Measurements from ENCODE around the gene DDX47.
"Not testable (repeated sequence)": the region's sequence is repeated elsewhere in the genome, so short reads cannot be mapped to it uniquely, and the experiment has no call there.

DDX47 gene

DNA sequence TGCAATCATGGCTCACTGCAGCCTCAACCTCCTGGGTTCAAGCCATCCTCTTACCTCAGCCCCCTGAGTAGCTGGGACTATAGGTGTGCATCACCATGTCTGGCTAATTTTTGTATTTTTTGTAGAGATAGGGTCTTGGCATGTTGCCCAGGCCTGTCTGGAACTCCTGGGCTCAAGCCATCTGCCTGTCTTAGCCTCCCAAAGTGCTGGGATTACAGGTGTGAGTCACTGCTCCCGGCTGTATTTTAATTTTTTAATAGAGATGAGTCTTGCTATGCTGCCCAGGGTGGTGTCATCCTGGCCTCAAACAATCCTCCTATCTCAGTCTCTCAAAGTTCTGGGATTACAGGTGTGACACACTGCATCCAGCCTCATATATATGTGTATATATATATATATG, 46.5 kb downstream of the DDX47 start:
- DNase-seq (ENCODE audit: low read depth, low spot score) = no peak
- H3K4me3 ChIP-seq (ENCODE audit: low read length) = no peak overlapping the region

- H3K4me3 ChIP-seq (ENCODE audit: low read length) = no peak overlapping the region
- DNase-seq (ENCODE audit: low read depth, low spot score) = no peak
Observed at GRCh38 chr12:12864243-12864642, 51.1 kb downstream of the DDX47 start.

DNA sequence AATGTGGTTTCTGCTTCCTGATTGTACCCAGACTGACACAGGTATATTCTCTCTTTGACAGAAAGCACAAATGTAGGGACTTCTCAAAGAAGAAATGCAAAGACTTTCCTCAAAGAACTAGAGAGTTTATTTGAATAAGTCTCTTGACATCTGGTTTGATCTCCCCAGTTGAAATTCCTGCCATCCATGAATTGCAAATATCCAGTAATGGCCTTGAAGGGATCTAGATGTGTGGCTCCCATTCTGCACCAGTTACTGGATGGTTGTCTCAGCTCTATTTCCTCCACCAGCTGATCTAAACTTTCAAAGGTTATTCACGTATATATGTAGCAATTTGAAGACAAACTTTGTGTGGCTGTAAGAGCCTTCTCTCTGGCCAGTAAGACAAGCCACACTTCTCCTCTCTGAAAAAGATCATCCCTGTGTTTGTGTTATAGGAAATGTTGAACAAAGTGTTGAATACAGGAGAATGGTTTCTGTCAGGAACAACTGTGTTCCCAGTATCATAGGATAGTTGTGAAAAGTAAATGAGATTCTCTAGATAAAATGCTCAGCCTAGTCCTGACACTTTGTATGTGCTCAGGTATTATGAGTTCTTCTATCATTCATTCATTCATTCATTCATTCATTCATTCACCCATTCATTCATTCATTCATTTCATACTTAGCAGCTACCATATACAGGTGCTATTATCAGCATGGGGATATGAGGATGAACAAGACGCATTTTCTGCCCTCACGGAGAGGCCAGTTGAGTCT, 55.5 kb downstream of the DDX47 start:
- no peak overlapping the region for H3K4me3 ChIP-seq (ENCODE audit: low read length)
- no peak for DNase-seq (ENCODE audit: low read depth, low spot score)

- H3K4me3 ChIP-seq (ENCODE audit: low read length) = no peak overlapping the region
- no peak for DNase-seq (ENCODE audit: low read depth, low spot score)
Observed at GRCh38 chr12:12870465-12870864, 57.3 kb downstream of the DDX47 start.

GRCh38 chr12:12871587-12872138, 58.5 kb downstream of the DDX47 start:
- no peak for DNase-seq (ENCODE audit: low read depth, low spot score)
- no peak overlapping the region for H3K4me3 ChIP-seq (ENCODE audit: low read length)

DNA sequence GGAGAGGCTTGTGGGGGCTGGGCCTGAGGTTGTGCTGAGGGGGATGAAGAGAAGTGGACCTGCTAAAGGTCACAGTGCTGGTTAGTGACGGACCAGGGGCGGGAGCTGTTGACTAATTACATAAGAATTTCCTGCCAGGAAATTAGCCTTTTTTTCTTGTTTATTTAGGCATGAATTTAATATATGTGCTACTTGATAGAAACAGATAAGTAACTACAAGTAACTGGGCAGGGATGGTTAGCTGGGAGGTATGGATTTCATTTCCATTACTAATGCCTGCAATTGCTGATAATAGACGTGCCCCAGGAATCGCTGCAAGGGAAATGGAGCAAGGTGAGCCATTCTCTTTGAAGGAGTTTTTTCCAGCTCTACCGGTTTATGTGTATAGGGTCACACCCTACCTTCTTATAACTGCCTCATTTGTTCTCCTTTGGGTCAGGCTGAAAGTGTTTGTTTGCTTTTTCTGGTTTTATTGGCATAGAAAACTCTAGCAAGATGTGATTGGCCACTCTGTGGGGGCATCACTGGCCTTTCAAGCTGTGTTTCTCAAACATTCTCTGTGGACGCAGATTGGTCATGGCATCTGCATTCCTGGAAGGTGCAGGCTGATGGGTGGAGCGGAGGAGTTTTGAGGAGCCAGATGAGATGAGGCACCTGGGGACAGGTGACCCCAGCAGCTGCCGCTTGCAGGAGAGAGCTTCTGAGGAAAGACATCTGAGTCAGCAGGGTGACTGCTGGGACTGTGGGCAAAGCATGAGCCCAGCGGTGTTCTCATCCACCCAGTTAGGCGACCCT, 59.2 kb downstream of the DDX47 start:
- no peak overlapping the region for H3K4me3 ChIP-seq (ENCODE audit: low read length)
- DNase-seq (ENCODE audit: low read depth, low spot score) = no peak

- no peak for DNase-seq (ENCODE audit: low read depth, low spot score)
- no peak overlapping the region for H3K4me3 ChIP-seq (ENCODE audit: low read length)
Observed at GRCh38 chr12:12872934-12873275, 59.8 kb downstream of the DDX47 start.

GRCh38 chr12:12874029-12874428, 60.9 kb downstream of the DDX47 start:
- no peak overlapping the region for H3K4me3 ChIP-seq (ENCODE audit: low read length)
- DNase-seq (ENCODE audit: low read depth, low spot score) = no peak

DNA sequence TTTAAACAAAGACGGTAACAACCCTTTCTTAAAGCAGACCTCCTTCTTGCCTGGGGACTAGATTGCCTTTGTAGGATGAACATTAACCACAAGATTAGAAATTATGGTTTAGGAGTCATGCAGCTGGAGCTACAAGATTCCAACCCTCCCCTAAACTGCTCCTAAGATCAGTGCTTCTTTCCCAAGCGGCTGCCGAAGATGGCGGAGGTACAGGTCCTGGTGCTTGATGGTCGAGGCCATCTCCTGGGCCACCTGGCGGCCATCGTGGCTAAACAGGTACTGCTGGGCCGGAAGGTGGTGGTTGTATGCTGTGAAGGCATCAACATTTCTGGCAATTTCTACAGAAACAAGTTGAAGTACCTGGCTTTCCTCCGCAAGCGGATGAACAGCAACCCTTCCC, 62.2 kb downstream of the DDX47 start:
- H3K4me3 ChIP-seq (ENCODE audit: low read length); DNase-seq (ENCODE audit: low read depth, low spot score): not testable (repeated sequence)

DNA sequence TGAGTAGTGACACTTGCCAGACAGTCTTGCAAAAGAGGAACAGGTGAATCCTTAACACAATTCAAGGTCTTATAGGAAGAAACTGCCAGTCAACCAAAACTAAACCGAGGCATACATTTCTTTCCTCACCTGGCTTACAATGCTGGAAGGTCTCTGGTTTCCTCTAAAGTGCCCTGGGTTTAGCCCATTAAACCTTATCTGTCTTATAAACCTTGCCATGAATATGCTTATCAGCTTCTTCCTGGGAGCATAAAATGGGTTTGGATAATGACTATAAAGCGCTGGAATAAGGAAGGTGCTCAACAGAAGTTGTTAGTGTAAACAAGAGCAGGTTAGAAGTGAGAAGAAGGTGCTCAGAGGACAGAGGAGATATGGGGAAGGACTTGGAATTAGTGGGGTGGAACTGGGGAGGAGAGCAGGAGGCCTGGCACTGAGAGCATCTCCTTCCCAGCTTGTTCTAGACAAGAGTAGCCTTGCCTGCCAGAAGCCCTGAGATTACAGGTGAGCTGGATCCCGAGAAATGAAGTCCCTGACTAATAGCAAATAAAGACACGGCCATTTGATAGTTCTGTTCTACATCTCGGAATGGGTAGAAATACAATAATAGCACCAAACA, 64.1 kb downstream of the DDX47 start:
- no peak for DNase-seq (ENCODE audit: low read depth, low spot score)
- no peak overlapping the region for H3K4me3 ChIP-seq (ENCODE audit: low read length)

- H3K4me3 ChIP-seq (ENCODE audit: low read length) = no peak overlapping the region
- no peak for DNase-seq (ENCODE audit: low read depth, low spot score)
Observed at GRCh38 chr12:12877781-12878455, 64.8 kb downstream of the DDX47 start.
